Adipocyte (in vitro differentiated cells): ENCODE data around the gene TAS2R4.
A peak's percentile ranks its signal among the peaks of the same experiment; 100 is the strongest.

Source experiments
- DNase-seq: peaks from one replicate; pipeline ENCODE4 v3.0.0-alpha.2; 2015; ENCODE audit warnings: low read depth
- H3K27me3 ChIP-seq: replicated peaks from 2 replicates; pipeline ENCODE4 v1.7.0; 2013; ENCODE audit warnings: mild to moderate bottlenecking, low read length, moderate library complexity; ENCODE audit not compliant: control insufficient read depth, insufficient read depth
- H3K36me3 ChIP-seq: 2 replicates; pipeline ENCODE4 v1.7.0; 2013; ENCODE audit warnings: low read length, mild to moderate bottlenecking, moderate library complexity; ENCODE audit not compliant: control insufficient read depth, insufficient read depth, severe bottlenecking
- H3K4me1 ChIP-seq: 2 replicates; pipeline ENCODE4 v1.7.0; 2013; ENCODE audit warnings: mild to moderate bottlenecking, low read length, moderate library complexity; ENCODE audit not compliant: control insufficient read depth, insufficient read depth
- H3K4me3 ChIP-seq: 2 replicates; pipeline ENCODE4 v1.7.0; 2013; ENCODE audit warnings: mild to moderate bottlenecking, low read length, moderate library complexity
- H3K9ac ChIP-seq: 2 replicates; pipeline ENCODE4 v1.7.0; 2013; ENCODE audit warnings: mild to moderate bottlenecking, low read length, moderate library complexity
- H3K9me3 ChIP-seq: 2 replicates; pipeline ENCODE4 v1.7.0; 2013; ENCODE audit warnings: mild to moderate bottlenecking, low read length, moderate library complexity; ENCODE audit not compliant: control insufficient read depth

The TAS2R4 gene, protein sequence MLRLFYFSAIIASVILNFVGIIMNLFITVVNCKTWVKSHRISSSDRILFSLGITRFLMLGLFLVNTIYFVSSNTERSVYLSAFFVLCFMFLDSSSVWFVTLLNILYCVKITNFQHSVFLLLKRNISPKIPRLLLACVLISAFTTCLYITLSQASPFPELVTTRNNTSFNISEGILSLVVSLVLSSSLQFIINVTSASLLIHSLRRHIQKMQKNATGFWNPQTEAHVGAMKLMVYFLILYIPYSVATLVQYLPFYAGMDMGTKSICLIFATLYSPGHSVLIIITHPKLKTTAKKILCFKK

DNA sequence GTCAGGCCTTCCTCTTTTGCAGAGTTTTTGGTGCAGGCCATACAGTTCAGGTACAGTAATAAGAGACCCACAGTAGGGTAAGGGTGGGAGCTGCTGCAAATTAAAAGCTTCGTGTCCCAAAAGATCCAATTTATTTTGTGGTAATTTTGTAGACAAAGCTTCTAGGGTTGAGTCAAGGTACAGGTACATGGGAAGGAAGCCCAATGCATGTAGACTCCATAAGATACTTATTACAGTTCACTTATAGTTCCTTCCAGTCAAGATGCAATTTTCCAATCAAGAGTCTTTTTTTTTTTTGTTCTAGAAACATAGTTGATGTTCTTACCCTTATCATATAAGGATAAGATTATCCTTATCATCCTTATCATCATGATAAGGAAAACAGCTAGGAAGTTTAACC is at the start of gene TAS2R4:
Gene TAS2R4, plus strand, starts transcription at position 301 of the 400 bp plus-strand sequence. CDS start 1,815 bp downstream, outside the sequence.
- no peak for DNase-seq
- no peak within 1 kb of the TSS for H3K4me3 ChIP-seq
- no peaks in the 10 kb centered on the region for H3K9me3 ChIP-seq
- no peaks in the 10 kb centered on the region for H3K27me3 ChIP-seq
- H3K9ac ChIP-seq, result no peak within 1 kb of the TSS
- peaks cover 4% of the 10 kb centered on the region for H3K36me3 ChIP-seq
- H3K4me1 ChIP-seq, result no peaks in the 10 kb centered on the region

GRCh38 chr7:141729020-141729419 is 47.5 kb upstream of the TAS2R4 start:
- Histone ChIP-seq H3K36me3 (no peaks in the 10 kb centered on the region), H3K4me3 (no peak overlapping the region), H3K27me3 (no peaks in the 10 kb centered on the region), H3K9ac (no peak overlapping the region), H3K9me3 (no peaks in the 10 kb centered on the region), H3K4me1 (no peaks in the 10 kb centered on the region)
- no peak for DNase-seq

GRCh38 chr7:141731476-141732149 is 44.9 kb upstream of the TAS2R4 start:
- H3K4me3 ChIP-seq, result no peak overlapping the region
- no peak overlapping the region for H3K9ac ChIP-seq
- H3K9me3 ChIP-seq, result no peaks in the 10 kb centered on the region
- no peaks in the 10 kb centered on the region for H3K4me1 ChIP-seq
- H3K27me3 ChIP-seq, result no peaks in the 10 kb centered on the region
- no peaks in the 10 kb centered on the region for H3K36me3 ChIP-seq
- DNase-seq, result no peak

GRCh38 chr7:141737118-141737835 is 39.2 kb upstream of the TAS2R4 start:
- Histone ChIP-seq H3K9me3 (no peaks in the 10 kb centered on the region), H3K4me1 (peaks cover 17% of the 10 kb centered on the region), H3K36me3 (peaks cover 24% of the 10 kb centered on the region), H3K4me3 (peak overlapping the region; percentile 99), H3K9ac (peak overlapping the region; percentile 93), H3K27me3 (no peaks in the 10 kb centered on the region)
- DNase-seq, result no peak

DNA sequence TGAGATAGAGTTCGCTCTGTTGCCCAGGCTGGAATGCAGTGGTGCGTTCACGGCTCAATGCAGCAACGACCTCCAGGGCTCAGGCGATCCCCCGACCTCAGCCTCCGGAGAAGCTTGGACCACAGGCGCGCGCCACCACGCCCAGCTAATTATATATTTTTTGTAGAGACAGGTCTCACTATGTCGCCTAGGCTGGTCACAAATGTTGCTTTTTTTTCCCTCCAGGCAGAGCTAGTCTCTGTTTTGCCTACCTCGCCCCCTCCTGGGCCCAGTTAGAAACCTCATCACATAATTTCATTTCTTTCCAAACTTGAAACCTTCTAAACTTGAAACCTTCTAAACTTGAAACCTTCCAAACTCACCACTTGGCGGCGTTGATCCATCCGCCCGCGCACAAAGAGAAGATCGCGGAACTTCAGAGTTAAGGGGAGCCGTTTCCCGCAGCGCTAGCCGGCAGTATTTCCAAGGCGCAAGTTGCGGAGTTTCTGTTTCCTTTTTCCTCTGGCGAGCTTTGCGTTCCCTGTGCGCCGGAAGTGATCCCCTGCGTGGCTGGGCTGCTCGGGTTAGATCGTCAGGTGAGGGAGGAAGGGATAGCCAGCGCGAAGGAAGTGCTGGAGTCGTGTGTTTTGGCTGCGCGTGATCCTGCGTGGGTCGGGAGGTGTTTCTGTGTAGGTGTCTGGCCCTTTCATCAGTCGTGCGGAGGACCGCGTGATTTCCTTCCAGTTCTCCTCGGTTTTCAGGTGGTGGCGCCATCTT is 38.5 kb upstream of the TAS2R4 start, which contains the start of gene SSBP1:
Gene SSBP1, plus strand, starts transcription at position 523 of the 756 bp plus-strand sequence. CDS start 809 bp downstream, outside the sequence.
- Histone ChIP-seq H3K36me3 (peaks cover 30% of the 10 kb centered on the region), H3K9ac (peak within 1 kb of the TSS; percentile 93), H3K4me3 (peak within 1 kb of the TSS; percentile 99), H3K27me3 (no peaks in the 10 kb centered on the region), H3K4me1 (peaks cover 17% of the 10 kb centered on the region), H3K9me3 (no peaks in the 10 kb centered on the region)
- peak; percentile 98 for DNase-seq

DNA sequence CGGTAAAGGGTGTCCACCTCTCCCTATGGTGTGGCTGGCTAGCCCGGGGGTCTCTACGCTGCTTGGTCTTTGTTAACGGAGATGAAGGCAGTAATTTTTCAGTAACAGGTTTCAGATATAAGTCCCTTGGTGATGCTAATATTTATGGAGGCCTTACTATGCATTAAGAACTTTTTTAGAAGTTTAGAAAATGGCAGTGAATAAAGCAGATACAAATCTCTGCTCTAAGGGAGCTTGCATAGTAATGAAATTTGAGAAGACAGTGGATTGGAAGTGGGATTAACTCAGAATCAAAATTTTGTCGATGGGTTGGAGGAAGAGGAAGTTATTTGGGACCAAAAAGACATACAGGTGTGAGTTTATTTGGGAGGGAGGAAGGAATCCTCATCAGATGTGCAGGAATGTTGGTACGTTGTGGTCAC is 37.9 kb upstream of the TAS2R4 start:
- H3K4me1 ChIP-seq, result peaks cover 17% of the 10 kb centered on the region
- H3K9ac ChIP-seq, result peak overlapping the region; percentile 93
- DNase-seq, result no peak
- peaks cover 36% of the 10 kb centered on the region for H3K36me3 ChIP-seq
- H3K27me3 ChIP-seq, result no peaks in the 10 kb centered on the region
- H3K9me3 ChIP-seq, result no peaks in the 10 kb centered on the region
- peak overlapping the region; percentile 99 for H3K4me3 ChIP-seq

GRCh38 chr7:141739250-141739649 is 37.2 kb upstream of the TAS2R4 start:
- no peak for DNase-seq
- H3K9ac ChIP-seq, result peak overlapping the region; percentile 93
- H3K9me3 ChIP-seq, result no peaks in the 10 kb centered on the region
- peaks cover 43% of the 10 kb centered on the region for H3K36me3 ChIP-seq
- H3K4me1 ChIP-seq, result peaks cover 17% of the 10 kb centered on the region
- no peaks in the 10 kb centered on the region for H3K27me3 ChIP-seq
- peak overlapping the region; percentile 99 for H3K4me3 ChIP-seq

GRCh38 chr7:141742229-141742628 is 34.2 kb upstream of the TAS2R4 start:
- Histone ChIP-seq H3K4me1 (peaks cover 13% of the 10 kb centered on the region), H3K9me3 (no peaks in the 10 kb centered on the region), H3K36me3 (peaks cover 72% of the 10 kb centered on the region), H3K27me3 (no peaks in the 10 kb centered on the region), H3K9ac (no peak overlapping the region), H3K4me3 (no peak overlapping the region)
- no peak for DNase-seq

GRCh38 chr7:141744131-141744530 is 32.3 kb upstream of the TAS2R4 start:
- Histone ChIP-seq H3K4me1 (peaks cover 6% of the 10 kb centered on the region), H3K9me3 (no peaks in the 10 kb centered on the region), H3K4me3 (no peak overlapping the region), H3K9ac (no peak overlapping the region), H3K36me3 (peaks cover 89% of the 10 kb centered on the region), H3K27me3 (no peaks in the 10 kb centered on the region)
- no peak for DNase-seq

- Histone ChIP-seq H3K4me3 (no peak overlapping the region), H3K9ac (no peak overlapping the region), H3K36me3 (peaks cover 96% of the 10 kb centered on the region), H3K4me1 (no peaks in the 10 kb centered on the region), H3K27me3 (no peaks in the 10 kb centered on the region), H3K9me3 (peaks cover 18% of the 10 kb centered on the region)
- no peak for DNase-seq
Measured at GRCh38 chr7:141748396-141748795, 28.1 kb upstream of the TAS2R4 start.
